HG03571 (cell line): ENCODE measurements around the gene ELP4.

ENCODE experiments used
- ATAC-seq: cut with Tn5 transposase; IDR thresholded peaks from one replicate; pipeline ENCODE4 v1.9.1; 2021; ENCODE audit not compliant: unreplicated experiment

ELP4 gene

DNA sequence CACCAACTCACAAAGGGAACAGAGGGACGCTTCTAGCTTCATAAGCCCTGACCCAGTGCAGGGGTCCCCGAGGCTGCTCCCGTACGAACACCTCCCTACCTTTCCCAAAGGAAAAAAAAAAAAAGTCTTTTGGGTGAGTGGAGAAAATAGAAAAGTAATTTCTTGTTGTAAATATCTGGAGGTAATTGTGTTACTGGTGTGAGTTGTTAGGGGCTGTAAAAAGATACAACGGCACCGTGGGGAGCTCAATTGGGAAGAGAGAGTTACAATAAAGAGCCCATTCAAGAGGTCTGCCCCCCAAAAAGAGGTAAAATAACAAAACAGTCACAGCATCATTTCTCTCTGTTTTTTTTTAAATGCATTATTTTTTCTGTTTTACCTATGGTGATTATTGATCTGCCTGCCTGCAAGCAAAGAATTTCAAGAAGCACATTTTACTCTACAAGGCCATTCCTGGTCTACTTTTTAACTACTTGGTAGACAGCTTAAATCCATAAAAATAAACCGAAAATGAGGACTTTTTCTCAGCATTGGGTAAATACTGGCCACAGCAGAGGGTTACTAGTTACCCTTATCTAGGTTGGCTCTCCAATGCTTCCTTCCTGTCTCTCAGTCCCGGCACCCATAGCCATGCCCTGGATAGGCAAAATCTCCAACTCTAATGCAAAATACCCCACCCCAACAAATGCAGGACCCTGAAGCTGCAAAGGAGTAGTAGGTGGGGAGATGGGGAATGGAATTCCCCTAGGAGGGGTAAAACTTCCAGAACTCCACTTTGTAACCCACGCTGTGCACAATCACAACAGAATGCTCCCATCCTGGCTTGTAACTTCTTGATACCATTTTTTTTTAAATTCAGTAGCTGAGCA is 298.5 kb downstream of the ELP4 start:
- no peak for ATAC-seq

DNA sequence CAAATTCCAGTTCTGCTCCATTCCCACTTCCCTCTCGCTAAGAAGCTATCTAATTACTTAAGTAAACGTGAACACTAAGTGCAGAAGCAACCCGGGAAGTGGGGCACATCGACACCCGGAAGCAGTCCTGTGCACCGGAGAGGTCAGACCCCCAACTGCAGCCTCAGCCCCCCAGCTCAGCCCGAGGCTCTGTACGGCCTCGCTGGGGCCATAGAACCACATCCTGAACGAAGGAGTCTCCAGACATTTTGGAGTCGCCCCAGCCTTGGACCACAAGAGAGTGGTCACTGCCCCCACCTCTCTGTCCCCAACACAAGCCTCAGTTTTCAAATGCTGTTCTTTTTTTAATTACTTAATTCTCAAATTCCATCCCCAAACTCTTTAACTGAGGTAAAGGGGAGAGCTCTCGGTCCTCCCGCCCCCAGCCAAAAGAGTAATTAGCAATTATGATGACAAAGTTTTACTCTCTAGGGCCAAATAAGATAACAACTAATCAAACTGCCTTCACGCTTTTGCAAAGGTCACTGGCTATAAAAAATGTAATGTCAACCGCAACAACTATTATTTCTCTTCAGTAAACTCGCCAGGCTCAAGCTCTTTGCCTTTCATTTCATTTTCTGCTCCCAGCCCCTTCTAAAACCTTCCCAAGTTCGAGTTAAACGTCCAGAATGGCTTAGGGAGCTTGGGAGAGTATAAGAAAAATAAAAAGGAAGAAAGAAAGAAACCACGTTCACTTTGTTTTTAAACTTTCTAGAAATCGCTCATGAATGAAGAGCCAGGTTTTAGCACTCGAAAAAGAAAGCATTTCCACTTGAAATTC is 299.4 kb downstream of the ELP4 start:
- ATAC-seq, result no peak

DNA sequence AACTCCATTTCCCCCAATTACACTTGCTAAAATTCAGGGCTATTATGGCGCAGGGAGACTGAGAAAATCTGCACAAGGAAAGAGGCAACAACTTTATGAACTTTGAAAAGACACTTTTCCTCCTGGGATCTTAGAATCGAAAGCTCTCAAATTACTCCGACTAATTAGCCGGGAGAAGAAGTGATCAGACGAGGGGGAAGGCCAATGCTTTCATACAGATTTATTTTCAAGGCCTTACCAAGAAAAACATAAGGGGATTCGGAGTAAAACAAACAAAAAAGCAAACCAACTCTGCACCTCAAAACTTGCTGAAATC is 299.9 kb downstream of the ELP4 start:
- no peak for ATAC-seq

- no peak for ATAC-seq
These were observed 300.6 kb downstream of the ELP4 start for GRCh38 chr11:31809857-31810778.

- ATAC-seq, result peak; percentile 40
These were observed 301.4 kb downstream of the ELP4 start, which contains the start of gene PAX6 for GRCh38 chr11:31810779-31811647. PAX6 (minus strand) TSS chr11:31811322; CDS start chr11:31806411, 4,911 bp downstream.

GRCh38 chr11:31812383-31813381 is 303.1 kb downstream of the ELP4 start:
- ATAC-seq, result no peak

DNA sequence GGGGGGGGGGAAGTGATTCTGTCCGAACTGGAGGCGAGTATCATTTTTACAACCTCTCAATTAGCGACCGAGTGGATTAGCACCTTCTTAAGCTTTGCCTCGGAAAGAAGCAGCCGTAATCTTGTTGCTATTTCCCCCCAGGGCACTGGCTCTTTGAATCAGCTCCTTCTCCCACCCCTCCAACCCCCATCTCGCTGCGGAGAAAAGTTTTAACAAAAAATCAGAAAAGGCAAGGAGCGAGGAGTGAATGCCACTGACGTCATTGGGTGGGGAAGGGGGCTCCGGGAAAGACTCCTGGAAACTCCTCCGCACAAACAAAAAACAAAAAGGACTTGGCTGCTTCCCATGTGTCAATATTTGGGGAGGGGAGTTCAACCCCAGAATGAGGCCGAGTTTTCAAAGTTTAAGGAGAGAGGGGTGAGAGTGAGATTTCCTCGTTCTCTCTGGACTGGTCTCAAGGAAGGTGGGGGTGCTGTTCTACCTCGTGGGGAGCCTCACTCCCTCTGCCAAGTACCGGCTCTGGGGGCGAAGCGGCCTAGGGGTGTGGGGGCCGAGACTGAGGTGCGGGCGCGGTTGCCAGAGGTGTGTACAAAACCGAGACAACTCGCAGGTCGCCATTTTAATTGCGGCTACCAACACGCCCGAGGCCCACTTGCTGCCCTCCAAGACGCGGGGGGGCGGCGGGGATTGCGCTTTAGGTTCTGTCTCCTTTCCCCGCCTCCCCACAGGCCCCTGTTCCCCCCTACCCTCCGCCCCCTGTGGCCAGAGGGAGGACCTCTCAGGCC is 304.0 kb downstream of the ELP4 start:
- ATAC-seq, result no peak

DNA sequence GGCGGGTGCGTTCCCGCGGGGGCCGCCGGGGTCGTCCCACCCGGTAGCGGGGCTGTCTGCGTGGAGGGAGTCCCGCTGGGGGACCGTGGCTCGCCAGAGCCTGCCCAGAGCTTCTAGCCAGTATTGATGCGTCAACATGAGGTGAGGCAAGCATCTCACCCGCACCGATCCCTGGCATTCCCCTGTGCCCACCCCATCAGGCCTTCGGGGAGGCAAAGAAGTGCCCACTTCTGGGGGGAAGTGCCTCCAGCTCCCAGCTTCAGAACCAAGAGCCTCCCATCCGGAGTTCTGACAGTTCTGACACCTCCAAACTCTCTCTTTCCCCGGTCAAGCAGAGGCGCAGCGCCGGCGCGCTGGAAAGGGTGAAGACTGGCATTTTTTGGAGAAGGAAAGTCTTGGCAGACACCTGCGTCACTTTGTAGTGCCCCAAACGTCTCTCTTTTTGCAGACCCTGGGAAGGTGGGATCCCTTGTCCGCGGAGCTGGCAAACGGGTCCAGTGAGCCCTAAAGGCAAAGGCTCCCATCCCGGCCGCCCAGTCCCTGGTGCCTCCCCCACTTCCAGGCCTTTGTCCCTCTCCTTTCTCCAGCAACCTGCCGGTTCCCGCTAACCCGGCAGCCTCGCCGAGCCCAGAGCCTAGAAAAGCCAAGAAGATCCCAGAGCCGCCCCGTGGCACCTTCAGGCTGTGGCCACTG is 304.8 kb downstream of the ELP4 start:
- ATAC-seq, result no peak

DNA sequence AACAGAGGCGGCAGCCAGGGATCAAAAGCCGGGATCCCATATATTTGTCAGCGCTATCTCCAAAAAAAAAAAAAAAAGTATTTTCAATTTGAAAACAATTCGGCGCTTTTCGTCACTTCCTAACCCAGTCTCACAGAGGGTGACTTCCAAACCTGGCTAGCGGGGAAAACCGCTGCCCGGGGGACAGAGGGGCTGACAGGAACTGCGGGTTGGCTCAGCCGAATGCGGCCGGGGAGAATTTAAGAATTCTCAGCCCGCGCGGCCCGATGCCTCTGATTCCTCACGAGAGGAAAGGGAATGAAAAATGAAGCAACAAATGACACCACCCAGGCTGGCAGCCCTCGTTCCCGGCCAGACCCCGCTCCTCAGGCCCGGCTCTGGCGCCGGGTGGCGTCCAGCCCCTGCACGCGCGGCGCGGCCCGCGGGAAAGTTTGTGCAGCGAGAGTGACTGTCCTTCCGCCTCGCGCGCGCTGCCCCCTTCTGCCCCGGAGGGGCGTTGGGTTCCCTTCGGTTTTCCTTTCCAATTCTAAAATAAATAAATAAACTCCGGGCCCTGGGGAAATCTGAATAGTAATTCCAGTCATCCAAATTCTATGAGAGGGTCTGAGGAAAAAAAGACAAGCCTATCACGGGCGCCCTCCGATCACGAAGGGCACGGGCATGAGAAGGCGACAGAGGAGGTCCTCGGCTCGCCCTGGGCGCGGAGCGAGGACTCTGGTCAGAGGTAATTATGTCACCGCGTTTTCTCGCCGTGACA is 306.3 kb downstream of the ELP4 start:
- no peak for ATAC-seq

- no peak for ATAC-seq
These were observed 307.0 kb downstream of the ELP4 start for GRCh38 chr11:31816468-31817053.

GRCh38 chr11:31817054-31817620 is 307.6 kb downstream of the ELP4 start:
- no peak for ATAC-seq

- ATAC-seq, result no peak
These were observed 308.3 kb downstream of the ELP4 start for GRCh38 chr11:31817621-31818424.

DNA sequence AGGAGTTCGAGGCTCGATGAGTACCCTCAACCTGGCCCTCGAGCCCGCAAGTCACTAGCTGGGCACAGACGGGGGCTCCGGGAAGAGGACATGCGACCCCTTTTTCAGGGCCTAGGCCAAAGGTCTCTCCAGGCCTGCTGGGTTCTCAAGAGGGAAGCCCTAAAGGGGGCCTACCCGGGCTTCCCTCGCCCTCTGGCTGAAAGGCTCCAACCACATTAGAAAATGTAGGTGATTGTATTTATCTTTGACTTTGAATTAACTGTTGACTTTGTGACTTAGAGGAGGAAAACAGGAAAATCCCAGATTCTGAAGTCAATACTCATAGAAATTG is 308.8 kb downstream of the ELP4 start:
- no peak for ATAC-seq

DNA sequence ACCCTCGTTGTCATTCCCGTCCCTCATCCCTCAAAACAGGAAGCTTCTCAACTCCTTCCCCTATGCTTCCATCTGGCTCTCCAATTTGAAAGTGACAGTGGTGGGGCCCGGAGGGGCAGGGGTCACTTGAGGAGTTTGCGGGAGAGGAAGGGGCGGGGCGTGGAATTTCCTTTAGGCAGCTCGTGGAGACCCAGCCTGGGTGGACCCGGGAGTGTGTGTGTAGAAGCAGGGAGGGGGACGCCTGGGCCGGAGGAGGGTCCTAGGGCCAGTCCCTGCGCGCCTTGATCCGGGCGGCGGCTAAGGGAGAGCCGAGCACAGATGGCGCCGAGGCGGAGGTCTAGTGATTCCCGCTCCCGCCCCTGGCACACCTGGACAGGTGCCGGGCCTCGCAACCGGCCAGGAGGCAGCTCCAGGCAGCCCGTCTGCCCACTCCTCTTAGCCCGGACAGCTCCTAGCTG is 309.3 kb downstream of the ELP4 start:
- ATAC-seq, result no peak
